Measurements from ENCODE around the gene GAGE10.
"Not testable (repeated sequence)": the region's sequence is repeated elsewhere in the genome, so short reads cannot be mapped to it uniquely, and the experiment has no call there.

GAGE10 gene

DNA sequence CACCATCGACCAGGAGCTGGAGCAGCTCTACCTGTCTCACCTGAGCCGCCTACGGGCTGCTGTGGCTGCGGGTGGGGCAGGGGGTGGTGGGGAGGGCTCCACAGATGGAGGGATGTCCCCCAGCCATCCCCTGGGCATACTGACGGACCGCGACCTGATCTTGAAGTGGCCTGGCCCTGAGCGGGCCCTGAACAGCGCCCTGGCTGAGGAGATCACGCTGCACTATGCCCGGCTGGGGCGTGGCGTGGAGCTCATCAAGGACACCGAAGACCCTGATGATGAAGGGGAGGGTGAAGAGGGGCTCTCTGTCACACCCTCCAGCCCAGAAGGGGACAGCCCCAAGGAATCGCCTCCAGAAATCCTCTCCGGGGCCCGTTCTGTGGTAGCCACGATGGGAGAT is 17.3 kb upstream of the GAGE10 start:
- ChIA-PET POLR2A (ENCODE audit: low non-redundant PET) (no interaction called here), CTCF (no interaction called here)

GRCh38 chrX:49286581-49286980 is 16.9 kb upstream of the GAGE10 start:
- CTCF ChIA-PET = no interaction called here
- TF ChIP-seq, protein P1, sequence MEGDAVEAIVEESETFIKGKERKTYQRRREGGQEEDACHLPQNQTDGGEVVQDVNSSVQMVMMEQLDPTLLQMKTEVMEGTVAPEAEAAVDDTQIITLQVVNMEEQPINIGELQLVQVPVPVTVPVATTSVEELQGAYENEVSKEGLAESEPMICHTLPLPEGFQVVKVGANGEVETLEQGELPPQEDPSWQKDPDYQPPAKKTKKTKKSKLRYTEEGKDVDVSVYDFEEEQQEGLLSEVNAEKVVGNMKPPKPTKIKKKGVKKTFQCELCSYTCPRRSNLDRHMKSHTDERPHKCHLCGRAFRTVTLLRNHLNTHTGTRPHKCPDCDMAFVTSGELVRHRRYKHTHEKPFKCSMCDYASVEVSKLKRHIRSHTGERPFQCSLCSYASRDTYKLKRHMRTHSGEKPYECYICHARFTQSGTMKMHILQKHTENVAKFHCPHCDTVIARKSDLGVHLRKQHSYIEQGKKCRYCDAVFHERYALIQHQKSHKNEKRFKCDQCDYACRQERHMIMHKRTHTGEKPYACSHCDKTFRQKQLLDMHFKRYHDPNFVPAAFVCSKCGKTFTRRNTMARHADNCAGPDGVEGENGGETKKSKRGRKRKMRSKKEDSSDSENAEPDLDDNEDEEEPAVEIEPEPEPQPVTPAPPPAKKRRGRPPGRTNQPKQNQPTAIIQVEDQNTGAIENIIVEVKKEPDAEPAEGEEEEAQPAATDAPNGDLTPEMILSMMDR (conservative IDR thresholded peaks at IDR 0.05; ENCODE audit: low read depth) = no peak
- no peak overlapping the region for H3K27ac ChIP-seq
- DNase-seq (ENCODE audit: low spot score) = no peak
- POLR2A ChIA-PET (ENCODE audit: low non-redundant PET) = interaction anchor here (0.6 kb wide), 1 partner anchor 9 kb away, joined by 3 read pairs; no protein-coding TSS in a partner anchor

More for the DNA sequence above, 17.3 kb upstream of the GAGE10 start:
- no peak overlapping the region for H3K27ac ChIP-seq
- no peak for DNase-seq (ENCODE audit: low spot score)
- TF ChIP-seq, protein P1 (conservative IDR thresholded peaks at IDR 0.05; ENCODE audit: low read depth) = no peak

- POLR2A ChIA-PET (ENCODE audit: low non-redundant PET) = no interaction called here
- H3K27ac ChIP-seq = no peak overlapping the region
- TF ChIP-seq, protein P1 (conservative IDR thresholded peaks at IDR 0.05; ENCODE audit: low read depth) = no peak
- CTCF ChIA-PET = no interaction called here
- DNase-seq (ENCODE audit: low spot score) = no peak
Observed at GRCh38 chrX:49287665-49288064, 15.8 kb upstream of the GAGE10 start.

DNA sequence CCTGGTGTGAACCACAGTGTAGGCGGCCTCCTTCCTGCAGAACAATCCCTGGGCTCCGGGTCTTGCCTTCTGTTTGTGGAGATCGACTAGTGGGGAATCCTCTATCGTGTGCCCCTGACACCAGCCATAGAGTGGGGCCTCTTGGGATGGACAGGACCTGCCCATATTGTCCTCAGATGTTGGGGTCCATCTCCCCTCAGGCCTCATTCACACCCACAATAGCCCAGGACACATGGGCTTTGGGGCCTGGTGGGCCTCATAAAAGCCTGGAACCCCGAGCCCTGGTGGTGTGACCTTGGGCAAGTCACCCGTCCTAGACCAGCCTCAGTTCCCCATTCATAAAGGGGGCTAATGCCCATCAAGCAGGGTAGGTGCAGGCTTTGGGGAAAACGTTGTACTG is 13.2 kb upstream of the GAGE10 start:
- ChIA-PET POLR2A (ENCODE audit: low non-redundant PET) (no interaction called here), CTCF (no interaction called here)

GRCh38 chrX:49291615-49292337 is 11.7 kb upstream of the GAGE10 start:
- DNase-seq (ENCODE audit: low spot score) = no peak
- H3K27ac ChIP-seq = no peak overlapping the region
- ChIA-PET POLR2A (ENCODE audit: low non-redundant PET) (no interaction called here), CTCF (interaction anchor here (0.6 kb wide), 1 partner anchor 868 kb away, joined by 4 read pairs; no protein-coding TSS in a partner anchor)
- TF ChIP-seq, protein P1 (conservative IDR thresholded peaks at IDR 0.05; ENCODE audit: low read depth) = peak; percentile 49

More for the DNA sequence above, 13.2 kb upstream of the GAGE10 start:
- no peak overlapping the region for H3K27ac ChIP-seq
- no peak for DNase-seq (ENCODE audit: low spot score)
- TF ChIP-seq, protein P1 (conservative IDR thresholded peaks at IDR 0.05; ENCODE audit: low read depth) = no peak

DNA sequence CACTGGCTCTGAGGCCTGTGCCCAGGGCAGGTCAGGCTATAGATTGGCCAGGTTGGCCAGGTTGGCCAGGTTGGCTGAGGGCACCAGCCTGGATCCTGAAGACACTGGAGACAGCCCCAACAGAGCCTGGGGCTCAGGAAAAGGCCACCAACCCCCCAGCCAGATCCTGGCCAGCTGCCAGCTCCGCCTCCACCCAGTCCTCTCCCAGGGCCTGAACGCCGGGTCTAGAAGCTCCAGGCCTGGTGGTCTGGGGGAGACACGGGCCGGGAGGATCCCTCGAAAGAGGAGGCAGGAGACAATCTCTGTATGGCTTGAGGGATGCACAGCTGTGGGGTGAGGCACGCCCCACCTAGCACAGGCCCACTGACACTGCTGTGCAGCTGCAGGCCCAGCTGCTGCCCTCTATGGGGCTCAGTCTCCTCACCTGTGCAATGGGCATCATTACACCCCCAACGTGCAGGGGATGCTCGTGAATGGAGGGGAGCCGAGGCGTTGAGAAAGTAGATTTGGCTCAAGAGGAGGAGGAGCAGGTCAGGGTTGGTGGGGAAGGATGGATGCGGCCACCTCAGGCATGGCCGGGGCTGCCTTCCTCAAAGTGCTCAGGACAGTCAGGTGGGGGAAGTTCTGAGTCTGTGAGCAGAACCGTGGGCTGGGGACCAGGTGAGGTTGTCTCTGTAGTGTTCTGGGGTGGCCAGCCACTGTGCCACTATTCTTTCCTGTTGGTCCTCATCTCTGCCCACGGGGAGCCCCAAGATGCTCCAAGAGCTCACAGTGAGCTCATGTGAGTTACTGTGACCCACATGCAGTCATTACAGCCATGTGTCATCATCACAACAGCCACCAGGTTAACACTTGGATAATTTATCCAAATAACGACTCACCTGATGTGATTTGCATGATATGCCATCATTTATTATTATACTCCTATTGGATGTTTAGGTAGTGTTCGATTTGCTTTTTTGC is 10.8 kb upstream of the GAGE10 start:
- ChIA-PET POLR2A (ENCODE audit: low non-redundant PET) (no interaction called here), CTCF (no interaction called here)
- no peak for DNase-seq (ENCODE audit: low spot score)
- TF ChIP-seq, protein P1 (conservative IDR thresholded peaks at IDR 0.05; ENCODE audit: low read depth) = no peak
- H3K27ac ChIP-seq = no peak overlapping the region

DNA sequence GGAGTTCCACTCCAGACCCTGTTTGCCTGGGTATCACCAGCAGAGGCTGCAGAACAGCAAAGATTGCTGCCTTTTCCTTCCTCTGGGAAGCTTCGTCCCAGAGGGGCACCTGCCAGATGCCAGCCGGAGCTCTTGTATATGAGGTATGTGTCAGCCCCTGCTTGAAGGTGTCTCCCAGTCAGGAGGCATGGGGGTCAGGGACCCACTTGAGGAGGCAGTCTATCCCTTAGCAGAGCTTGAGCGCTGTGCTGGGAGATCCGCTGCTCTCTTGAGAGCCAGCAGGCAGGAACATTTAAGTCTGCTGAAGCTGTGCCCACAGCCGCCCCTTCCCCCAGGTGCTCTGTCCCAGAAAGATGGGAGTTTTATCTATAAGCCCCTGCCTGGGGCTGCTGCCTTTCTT is 4.2 kb upstream of the GAGE10 start:
- DNase-seq (ENCODE audit: low spot score); POLR2A ChIA-PET (ENCODE audit: low non-redundant PET); H3K27ac ChIP-seq; CTCF ChIA-PET: not testable (repeated sequence)

Measured in RWPE1 (cell line).